CD14-positive monocyte (primary cell): ENCODE measurements around the gene GPSM1. TPM values are rescaled to one million over a fixed set of nuclear protein-coding genes. Genes with fewer than 3 reads are reported as not detected.

Experiments used
- DNase-seq, 3 donors: peaks; one replicate each; pipeline ENCODE4 v3.0.0-alpha.2; 2011 to 2022
- H2AFZ ChIP-seq: 2 replicates; pipeline ENCODE4 v1.6.0; 2012; ENCODE audit warnings: mild to moderate bottlenecking, low read depth, low read length, inconsistent platforms; ENCODE audit not compliant: insufficient read depth, poor library complexity, severe bottlenecking
- H3K27ac ChIP-seq, 2 donors: 1 replicate in 1 of 2; 2 replicates in 1 of 2; pipeline ENCODE4 v1.5.1; 2012 to 2013; ENCODE audit warnings: low read length in 2 of 2, control low read depth in 1 of 2, inconsistent platforms in 1 of 2, low read depth in 1 of 2, mild to moderate bottlenecking in 1 of 2
- H3K27me3 ChIP-seq, 2 donors: one replicate each; pipeline versions ENCODE4 v1.6.0 to v1.6.1; 2011 to 2013; ENCODE audit warnings: low read length in 2 of 2; ENCODE audit not compliant: control insufficient read depth in 2 of 2, insufficient read depth in 2 of 2
- H3K36me3 ChIP-seq, 2 donors: replicated peaks in 1 of 2; 1 replicate in 1 of 2; 2 replicates in 1 of 2; pipeline versions ENCODE4 v1.5.1 to v1.6.1; 2012 to 2013; ENCODE audit warnings: low read length in 2 of 2, control low read depth in 1 of 2, inconsistent platforms in 1 of 2, mild to moderate bottlenecking in 1 of 2; ENCODE audit not compliant: insufficient read depth in 2 of 2, control insufficient read depth in 1 of 2
- H3K4me1 ChIP-seq, 2 donors: 1 replicate in 1 of 2; 2 replicates in 1 of 2; pipeline versions ENCODE4 v1.5.1 to v1.6.1; 2012 to 2013; ENCODE audit warnings: low read length in 2 of 2, control low read depth in 1 of 2, inconsistent platforms in 1 of 2, mild to moderate bottlenecking in 1 of 2, moderate library complexity in 1 of 2; ENCODE audit not compliant: insufficient read depth in 2 of 2, control insufficient read depth in 1 of 2
- H3K4me2 ChIP-seq: replicated peaks from 2 replicates; pipeline ENCODE3; 2012; ENCODE audit warnings: low read length, moderate library complexity, mild to moderate bottlenecking; ENCODE audit not compliant: poor library complexity, severe bottlenecking; ENCODE audit errors: extremely low read depth
- H3K4me3 ChIP-seq, 3 experiments: fragments of 200-600 bp in 1 of 3; sonication (generic) in 1 of 3; replicated peaks in 1 of 3; 1 replicate in 2 of 3; 2 replicates in 1 of 3; pipeline ENCODE4 v1.5.1; 2011 to 2013; ENCODE audit warnings: low read length in 3 of 3, mild to moderate bottlenecking in 3 of 3, control low read depth in 2 of 3, low read depth in 2 of 3, inconsistent platforms in 1 of 3, moderate library complexity in 1 of 3
- H3K79me2 ChIP-seq: 2 replicates; pipeline ENCODE4 v1.6.0; 2012; ENCODE audit warnings: mild to moderate bottlenecking, control low read depth, inconsistent platforms, low read length, moderate library complexity; ENCODE audit not compliant: insufficient read depth
- H3K9ac ChIP-seq: 2 replicates; pipeline ENCODE4 v1.6.0; 2017; ENCODE audit warnings: low read length, mild to moderate bottlenecking; ENCODE audit not compliant: insufficient read depth, poor library complexity, severe bottlenecking
- H3K9me3 ChIP-seq, 2 donors: replicated peaks in 1 of 2; 1 replicate in 1 of 2; 2 replicates in 1 of 2; pipeline versions ENCODE4 v1.5.1 to v1.6.1; 2012 to 2013; ENCODE audit warnings: low read length in 2 of 2, control low read depth in 1 of 2; ENCODE audit not compliant: control insufficient read depth in 1 of 2, insufficient read depth in 1 of 2
- H4K20me1 ChIP-seq: 2 replicates; pipeline ENCODE4 v1.6.0; 2012; ENCODE audit warnings: mild to moderate bottlenecking, low read length, control low read depth, moderate library complexity; ENCODE audit not compliant: insufficient read depth
- H3K27ac Mint-ChIP-seq, 7 donors: one replicate each; pipeline ENCODE4 v1.8.0; 2020; ENCODE audit warnings: mild to moderate bottlenecking in 7 of 7, mixed read lengths in 7 of 7, moderate library complexity in 6 of 7, inconsistent platforms in 2 of 7
- H3K27me3 Mint-ChIP-seq, 3 donors: one replicate each; pipeline ENCODE4 v1.8.0; 2021 to 2022; ENCODE audit warnings: low read depth in 3 of 3, mild to moderate bottlenecking in 3 of 3, mixed read lengths in 3 of 3, moderate library complexity in 3 of 3, inconsistent platforms in 1 of 3
- H3K36me3 Mint-ChIP-seq, 2 donors: one replicate each; pipeline ENCODE4 v1.8.0; 2020; ENCODE audit warnings: mixed read lengths in 2 of 2, inconsistent platforms in 1 of 2, mild to moderate bottlenecking in 1 of 2
- H3K4me1 Mint-ChIP-seq: one replicate; pipeline ENCODE4 v1.8.0; 2020; ENCODE audit warnings: mild to moderate bottlenecking, mixed read lengths
- H3K4me3 Mint-ChIP-seq, 2 donors: one replicate each; pipeline ENCODE4 v1.8.0; 2020; ENCODE audit warnings: mild to moderate bottlenecking in 2 of 2, mixed read lengths in 2 of 2, moderate library complexity in 1 of 2
- H3K9me3 Mint-ChIP-seq, 7 donors: one replicate each; pipeline ENCODE4 v1.8.0; 2020 to 2022; ENCODE audit warnings: mixed read lengths in 7 of 7, mild to moderate bottlenecking in 6 of 7, moderate library complexity in 6 of 7, inconsistent platforms in 2 of 7
- CTCF ChIP-seq: fragments of 200-600 bp; IDR thresholded peaks from one replicate; pipeline ENCODE4 v1.8.0; 2022; ENCODE audit warnings: antibody characterized with exemption, mild to moderate bottlenecking
- WGBS: methylation state at CpG from one replicate; pipeline ENCODE4 v1.1.5; 2013; ENCODE audit warnings: missing lambda C conversion rate; ENCODE audit not compliant: insufficient coverage; 5-methylcytosine and 5-hydroxymethylcytosine counted together
- intact Hi-C, 2 donors: fragments of 100-400 bp; cut with micrococcal nuclease; formaldehyde crosslinking; loops; one replicate each; pipeline versions ENCODE4 v1.15.0 to v1.15.1; 2023
- polyA plus RNA-seq, 3 donors: library from polyadenylated mRNA; depleted of rRNA in 1 of 3; unstranded in 2 of 3; stranded (reverse) in 1 of 3; fragments of 300-500 nt in 2 of 3; fragments of >200 nt in 1 of 3; fragmentation: Illumina TruSeq in 2 of 3; gene quantifications; 1 replicate in 2 of 3; 2 replicates in 1 of 3; pipeline ENCODE4 v1.2.3, GENCODE V29; 2012 to 2021

The GPSM1 gene
- polyA plus RNA-seq, 3 donors = 0.67 to 3.1 (median 0.73) TPM

GRCh38 chr9:136299541-136299940 lies 27.8 kb upstream of the GPSM1 start:
- H3K9ac ChIP-seq = no peak overlapping the region
- Mint-ChIP-seq H3K4me3 (no peak overlapping the region), H3K9me3 (peaks cover 0 to 5% (median 0%) of the 10 kb centered on the region in 7 donors), H3K27ac (no peak overlapping the region), H3K4me1 (no peaks in the 10 kb centered on the region), H3K36me3 (no peaks in the 10 kb centered on the region), H3K27me3 (peaks cover 0 to 5% (median 3%) of the 10 kb centered on the region in 3 donors)
- H3K27me3 ChIP-seq = no peaks in the 10 kb centered on the region
- TF ChIP-seq CTCF = no peak
- intact Hi-C loops = no loop called here
- H3K4me2 ChIP-seq = no peak overlapping the region
- no peaks in the 10 kb centered on the region for H3K9me3 ChIP-seq
- no peaks in the 10 kb centered on the region for H3K36me3 ChIP-seq
- 0% methylated on average over 7 of the region's 7 CpGs for WGBS
- no peak for DNase-seq
- no peaks in the 10 kb centered on the region for H3K4me1 ChIP-seq
- H3K27ac ChIP-seq = no peak overlapping the region
- no peaks in the 10 kb centered on the region for H4K20me1 ChIP-seq
- no peak overlapping the region for H2AFZ ChIP-seq
- no peak overlapping the region for H3K4me3 ChIP-seq
- no peaks in the 10 kb centered on the region for H3K79me2 ChIP-seq

GRCh38 chr9:136300016-136300545 lies 27.3 kb upstream of the GPSM1 start:
- H3K4me3 ChIP-seq = no peak overlapping the region
- H3K27me3 Mint-ChIP-seq = peaks cover 0 to 5% (median 3%) of the 10 kb centered on the region in 3 donors
- H4K20me1 ChIP-seq = no peaks in the 10 kb centered on the region
- no peak for TF ChIP-seq CTCF
- no peaks in the 10 kb centered on the region for H3K36me3 ChIP-seq
- H3K9me3 Mint-ChIP-seq = peaks cover 0 to 5% (median 0%) of the 10 kb centered on the region in 7 donors
- H3K79me2 ChIP-seq = no peaks in the 10 kb centered on the region
- H3K4me1 Mint-ChIP-seq = no peaks in the 10 kb centered on the region
- H3K27ac Mint-ChIP-seq = no peak overlapping the region
- no peak overlapping the region for H3K4me2 ChIP-seq
- no peak overlapping the region for H2AFZ ChIP-seq
- H3K27ac ChIP-seq = no peak overlapping the region
- no peaks in the 10 kb centered on the region for H3K4me1 ChIP-seq
- no peak for DNase-seq
- H3K36me3 Mint-ChIP-seq = no peaks in the 10 kb centered on the region
- intact Hi-C loops = no loop called here
- H3K27me3 ChIP-seq = no peaks in the 10 kb centered on the region
- no peaks in the 10 kb centered on the region for H3K9me3 ChIP-seq
- H3K9ac ChIP-seq = no peak overlapping the region
- 85% methylated on average over 12 of the region's 14 CpGs for WGBS
- H3K4me3 Mint-ChIP-seq = no peak overlapping the region
